ENCODE results near the gene MEGF6. TPM values are rescaled to one million over a fixed set of nuclear protein-coding genes. Genes with fewer than 3 reads are reported as not detected.

MEGF6 gene
- total RNA-seq, 1 donor from 2014 or later = 194 TPM

- no peak for DNase-seq (ENCODE audit: low spot score in 2 of 2)
- intact Hi-C loops (cut with DNase I) = loop anchor here (2.0 to 5.0 kb wide), 2 partner anchors 270 to 351 kb away; no protein-coding TSS in a partner anchor
- no peak for TF ChIP-seq CTCF (IDR thresholded peaks at IDR 0.05)
- Histone ChIP-seq H3K9me3 (no peaks in the 10 kb centered on the region), H3K27ac (no peak overlapping the region), H3K36me3 (no peaks in the 10 kb centered on the region), H3K27me3 (no peaks in the 10 kb centered on the region), H3K4me1 (peaks cover 7 to 9% of the 10 kb centered on the region in 2 donors), H3K4me3 (no peak overlapping the region)
These were observed 159.1 kb downstream of the MEGF6 start for GRCh38 chr1:3451994-3452865.

GRCh38 chr1:3450983-3451382 lies 160.3 kb downstream of the MEGF6 start:
- intact Hi-C loops (cut with DNase I) = loop anchor here (5.0 kb wide), 1 partner anchor 271 kb away; no protein-coding TSS in a partner anchor
- peaks cover 7 to 9% of the 10 kb centered on the region in 2 donors for H3K4me1 ChIP-seq
- no peak overlapping the region for H3K27ac ChIP-seq
- no peak for DNase-seq (ENCODE audit: low spot score in 2 of 2)
- H3K27me3 ChIP-seq = no peaks in the 10 kb centered on the region
- no peak for TF ChIP-seq CTCF (IDR thresholded peaks at IDR 0.05)
- no peaks in the 10 kb centered on the region for H3K36me3 ChIP-seq
- no peak overlapping the region for H3K4me3 ChIP-seq
- peaks cover 0 to 5% of the 10 kb centered on the region in 2 donors for H3K9me3 ChIP-seq

GRCh38 chr1:3450202-3450863 lies 161.0 kb downstream of the MEGF6 start:
- no peak for DNase-seq (ENCODE audit: low spot score in 2 of 2)
- Histone ChIP-seq H3K36me3 (no peaks in the 10 kb centered on the region), H3K9me3 (peaks cover 0 to 9% of the 10 kb centered on the region in 2 donors), H3K4me1 (peaks cover 7 to 9% of the 10 kb centered on the region in 2 donors), H3K27me3 (no peaks in the 10 kb centered on the region), H3K4me3 (no peak overlapping the region), H3K27ac (no peak overlapping the region)
- intact Hi-C loops (cut with DNase I) = loop anchor here (5.0 kb wide), 1 partner anchor 272 kb away; no protein-coding TSS in a partner anchor
- no peak for TF ChIP-seq CTCF (IDR thresholded peaks at IDR 0.05)

- Histone ChIP-seq H3K4me1 (no peaks in the 10 kb centered on the region), H3K9me3 (peaks cover 0 to 9% of the 10 kb centered on the region in 2 donors), H3K27me3 (no peaks in the 10 kb centered on the region), H3K27ac (no peak overlapping the region), H3K4me3 (no peak overlapping the region), H3K36me3 (no peaks in the 10 kb centered on the region)
- no peak for DNase-seq (ENCODE audit: low spot score in 2 of 2)
- TF ChIP-seq CTCF (IDR thresholded peaks at IDR 0.05) = no peak
- intact Hi-C loops (cut with DNase I) = no loop called here
These were observed 166.6 kb downstream of the MEGF6 start for GRCh38 chr1:3444736-3445135.

GRCh38 chr1:3444298-3444697 lies 167.0 kb downstream of the MEGF6 start:
- DNase-seq (ENCODE audit: low spot score in 2 of 2) = no peak
- no peak overlapping the region for H3K27ac ChIP-seq
- H3K27me3 ChIP-seq = no peaks in the 10 kb centered on the region
- no peak overlapping the region for H3K4me3 ChIP-seq
- H3K9me3 ChIP-seq = peaks cover 0 to 9% of the 10 kb centered on the region in 2 donors
- no peaks in the 10 kb centered on the region for H3K36me3 ChIP-seq
- no peak for TF ChIP-seq CTCF (IDR thresholded peaks at IDR 0.05)
- no peaks in the 10 kb centered on the region for H3K4me1 ChIP-seq
- intact Hi-C loops (cut with DNase I) = no loop called here

Measured in ascending aorta (tissue), 2 donors.